Measurements from ENCODE around the gene STAB2.

GRCh38 chr12:103642240-103642864 lies 55.3 kb downstream of the STAB2 start:
- TF ChIP-seq CTCF (IDR thresholded peaks at IDR 0.05; ENCODE audit: low read depth, low read length, poor library complexity, severe bottlenecking), result no peak
- no peak for TF ChIP-seq EZH2phosphoT487 (IDR thresholded peaks at IDR 0.05; ENCODE audit: borderline replicate concordance, low read length)

Data from DOHH2 (cell line).